Heart right ventricle (tissue), 16 donors: ENCODE measurements around the gene IKZF3. TPM values are rescaled to one million over a fixed set of nuclear protein-coding genes. Genes with fewer than 3 reads are reported as not detected.

ENCODE experiments used
- ATAC-seq, 8 donors: fragments of 200-7000 bp; cut with Tn5 transposase; one replicate each; pipeline ENCODE4 v1.9.1; 2020; ENCODE audit warnings: mild to moderate bottlenecking in 8 of 8, moderate library complexity in 8 of 8, moderate number of reproducible peaks in 1 of 8
- DNase-seq, 2 donors: peaks; one replicate each; pipeline ENCODE4 v3.0.0-alpha.2; 2020
- H3K27ac ChIP-seq, 10 donors: fragments of 200-600 bp; sonication (generic) in 2 of 10; one replicate each; pipeline versions ENCODE4 v1.5.0 to v1.8.0; 2020 to 2022; ENCODE audit warnings: mild to moderate bottlenecking in 3 of 10
- H3K27me3 ChIP-seq, 7 donors: fragments of 200-600 bp; one replicate each; pipeline ENCODE4 v1.8.0; 2021 to 2022; ENCODE audit warnings: mild to moderate bottlenecking in 2 of 7
- H3K36me3 ChIP-seq, 9 donors: fragments of 200-600 bp; sonication (generic) in 1 of 9; one replicate each; pipeline versions ENCODE4 v1.5.0 to v1.8.0; 2020 to 2022; ENCODE audit warnings: mild to moderate bottlenecking in 2 of 9
- H3K4me1 ChIP-seq, 9 donors: fragments of 200-600 bp; sonication (generic) in 1 of 9; one replicate each; pipeline versions ENCODE4 v1.5.0 to v1.8.0; 2020 to 2022; ENCODE audit warnings: mild to moderate bottlenecking in 4 of 9
- H3K4me3 ChIP-seq, 10 donors: fragments of 200-600 bp; sonication (generic) in 2 of 10; one replicate each; pipeline versions ENCODE4 v1.5.0 to v1.8.0; 2020 to 2022; ENCODE audit warnings: mild to moderate bottlenecking in 7 of 10, moderate library complexity in 2 of 10
- H3K9me3 ChIP-seq, 11 donors: fragments of 200-600 bp in 10 of 11; sonication (generic) in 2 of 11; one replicate each; pipeline versions ENCODE4 v1.5.0 to v1.8.0; 2013 to 2022; ENCODE audit warnings: mild to moderate bottlenecking in 2 of 11, control low read depth in 1 of 11, moderate library complexity in 1 of 11
- CTCF ChIP-seq, 9 donors: fragments of 200-600 bp; sonication (generic) in 2 of 9; IDR thresholded peaks; one replicate each; pipeline versions ENCODE4 v1.5.0 to v1.8.0; 2021 to 2022; ENCODE audit warnings: antibody characterized with exemption in 9 of 9, mild to moderate bottlenecking in 5 of 9, moderate library complexity in 1 of 9
- WGBS, 2 donors: extraction: QIAGEN DNeasy Blood & Tissue Kit; methylation state at CpG; one replicate each; pipeline ENCODE4 v1.1.7; 2013; ENCODE audit warnings: inconsistent platforms in 1 of 2; 5-methylcytosine and 5-hydroxymethylcytosine counted together
- intact Hi-C, 10 donors: fragments of 100-400 bp; cut with DNase I; formaldehyde crosslinking; loops; one replicate each; pipeline versions ENCODE4 v1.11.1 to v1.14.2; 2022
- polyA plus RNA-seq, 2 donors: library from polyadenylated mRNA; stranded (reverse); fragments of 200-250 nt; gene quantifications; one replicate each; pipeline ENCODE4 v1.2.3, GENCODE V29; 2013
- total RNA-seq, 10 donors: library from RNA; stranded (reverse); fragmentation: NEBNext Ultra II Directional in 3 of 10; extraction: Animal tissue kit (Norgen Biotek cat#: 25700) in 3 of 10; gene quantifications; one replicate each; pipeline versions ENCODE4 v1.2.1 to v1.2.4, GENCODE V29; 2021 to 2023
- donor health status: Arrhythmogenic right ventricular cardiomyopathy.
- donor health status: ischemic (EF 13 %, LVEDD 7.1; RV severe dilation, severe dysfunction).
- donor health status: healthy with polysubstance abuse.
- donor health status: DM: no; HTN: yes; CAD: no.
- donor health status: DM: no; HTN: no; CAD: no.
- donor health status: ischemic (EF 25% LVEDD 6.9; RV normal size, moderate dysfunction).
- donor health status: ischemic (EF 25% LVEDD 5.7; RV mildly dilated, moderate dysfunction).
- donor health status: healthy.
- donor health status: DM: yes; HTN: yes; CAD: no.
- donor health status: Ischemic cardiomyopathy.
- donor health status: ischemic (EF 35%, LVEDD 5.7; RV mildly dilated, moderate dysfunction).
- donor health status: nonischemic (EF 11% LVEDD 7.7; RV severe dilation, severe dysfunction).
- donor health status: DM: yes; HTN: yes; CAD: no.
- donor health status: PGD.
- donor health status: ischemic (EF 29% LVEDD 5.4; RV normal size, mild dysfunction).
- donor health status: nonischemic (EF 23%, LVEDD 6.1; RV moderate dilation, normal function).

IKZF3 gene
- total and polyA plus RNA-seq, 12 donors = 0.06 to 5.0 (median 0.26) TPM

DNA sequence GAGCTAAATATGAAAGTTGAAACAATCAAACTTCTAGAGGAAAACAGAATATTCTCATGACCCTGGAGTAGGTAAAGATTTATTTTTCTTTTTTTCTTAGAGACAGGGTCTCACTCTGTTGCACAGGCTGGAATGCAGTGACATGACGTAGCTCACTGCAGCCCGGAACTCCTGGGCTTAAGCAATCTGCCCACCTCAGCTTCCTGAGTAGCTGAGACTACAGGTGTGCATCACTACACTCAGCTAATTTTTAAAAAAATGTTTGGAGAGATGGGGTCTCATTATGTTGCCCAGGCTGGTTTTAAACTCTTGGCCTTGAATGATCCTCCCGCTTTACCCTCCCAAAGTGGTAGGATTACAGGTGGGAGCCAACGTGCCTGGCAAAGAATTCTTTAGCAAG lies 15.5 kb downstream of the IKZF3 start:
- Histone ChIP-seq H3K36me3 (no peaks in the 10 kb centered on the region), H3K27ac (no peak overlapping the region), H3K27me3 (peaks cover 0 to 54% (median 35%) of the 10 kb centered on the region in 7 donors), H3K9me3 (no peaks in the 10 kb centered on the region), H3K4me1 (peaks cover 0 to 10% (median 0%) of the 10 kb centered on the region in 9 donors), H3K4me3 (no peak overlapping the region)
- DNase-seq (no peak), ATAC-seq (no peak)
- TF ChIP-seq CTCF (IDR thresholded peaks at IDR 0.05) = no peak
- intact Hi-C loops = no loop called here
- WGBS, 2 donors = 77 to 80% methylated on average over 4 of the region's 4 CpGs

- Histone ChIP-seq H3K27me3 (peaks cover 0 to 62% (median 43%) of the 10 kb centered on the region in 7 donors), H3K36me3 (no peaks in the 10 kb centered on the region), H3K9me3 (no peaks in the 10 kb centered on the region), H3K4me1 (peaks cover 0 to 10% (median 0%) of the 10 kb centered on the region in 9 donors), H3K27ac (no peak overlapping the region), H3K4me3 (no peak overlapping the region)
- WGBS, 2 donors = 70 to 71% methylated on average over 4 of the region's 4 CpGs
- no peak for ATAC-seq
- no peak for TF ChIP-seq CTCF (IDR thresholded peaks at IDR 0.05)
- intact Hi-C loops = no loop called here
- no peak for DNase-seq
Observed at GRCh38 chr17:39846205-39846604, 17.9 kb downstream of the IKZF3 start.

GRCh38 chr17:39845052-39845846 lies 18.9 kb downstream of the IKZF3 start:
- WGBS, 2 donors = 77 to 81% methylated on average over 8 of the region's 8 CpGs
- Histone ChIP-seq H3K36me3 (no peaks in the 10 kb centered on the region), H3K27me3 (peaks cover 0 to 62% (median 53%) of the 10 kb centered on the region in 7 donors), H3K4me3 (no peak overlapping the region), H3K4me1 (peaks cover 0 to 10% (median 0%) of the 10 kb centered on the region in 9 donors), H3K27ac (no peak overlapping the region), H3K9me3 (no peaks in the 10 kb centered on the region)
- no peak for TF ChIP-seq CTCF (IDR thresholded peaks at IDR 0.05)
- ATAC-seq (no peak), DNase-seq (no peak)
- intact Hi-C loops = no loop called here

DNA sequence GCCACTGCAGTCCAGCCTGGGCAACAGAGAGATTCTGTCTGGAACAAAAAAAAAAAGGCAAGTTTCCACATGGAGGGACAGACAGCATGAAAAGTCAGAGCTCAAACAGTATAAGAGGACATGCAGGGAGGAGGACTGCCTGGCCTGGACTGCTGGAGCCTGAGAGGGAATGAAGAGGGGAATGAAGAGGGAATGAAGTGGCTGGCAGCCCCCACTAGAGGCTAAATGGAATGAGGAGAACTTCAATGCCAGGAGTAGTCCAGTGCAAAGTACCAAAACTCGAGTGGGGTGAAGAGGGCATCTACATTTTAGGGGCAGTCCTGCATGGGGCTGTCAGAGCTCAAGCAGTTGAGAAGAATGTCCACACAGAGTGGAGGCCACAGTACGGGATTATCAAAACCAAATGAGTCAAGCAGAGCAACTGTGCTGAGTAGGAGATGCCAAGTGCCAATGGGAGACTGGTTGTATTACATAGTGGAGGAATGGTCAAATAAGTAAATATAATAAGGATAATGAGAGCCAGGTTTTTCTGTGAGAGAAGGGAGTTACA lies 22.9 kb downstream of the IKZF3 start:
- H3K9me3 ChIP-seq = peaks cover 0 to 29% (median 15%) of the 10 kb centered on the region in 11 donors
- no peaks in the 10 kb centered on the region for H3K36me3 ChIP-seq
- ATAC-seq = no peak
- H3K4me3 ChIP-seq = no peak overlapping the region
- no peak overlapping the region for H3K27ac ChIP-seq
- no peaks in the 10 kb centered on the region for H3K4me1 ChIP-seq
- peaks cover 0 to 46% (median 36%) of the 10 kb centered on the region in 7 donors for H3K27me3 ChIP-seq
- no peak for TF ChIP-seq CTCF (IDR thresholded peaks at IDR 0.05)
- WGBS, 2 donors = 73 to 74% methylated on average over 2 of the region's 2 CpGs
- no peak for DNase-seq
- intact Hi-C loops = no loop called here
